WTC11 (cell line): ENCODE measurements around the gene EID2. TPM values are rescaled to one million over a fixed set of nuclear protein-coding genes. Genes with fewer than 3 reads are reported as not detected.

Experiments used
- ATAC-seq: fragments of 200-7000 bp; cut with Tn5 transposase; 2 replicates; pipeline ENCODE4 v1.10.0; 2021; ENCODE audit warnings: mild to moderate bottlenecking, moderate library complexity
- CTCF ChIA-PET: fragments of 300-600 bp; sonication (Branson Sonifier 250); formaldehyde crosslinking; loops from one replicate; lab custom pipeline; 2021; ENCODE audit warnings: antibody characterized with exemption; lab: Charles Lee
- POLR2A ChIA-PET: fragments of 350-600 bp; sonication (Branson Sonifier 250); formaldehyde crosslinking; loops from one replicate; lab custom pipeline; 2021; ENCODE audit warnings: antibody characterized with exemption; lab: Charles Lee
- DNase-seq: peaks from one replicate; pipeline ENCODE4 v3.0.0; 2021; ENCODE audit warnings: low spot score
- H3K27ac Mint-ChIP-seq: 2 replicates; pipeline ENCODE4 v1.8.0; 2021; ENCODE audit warnings: mixed read lengths
- H3K27me3 Mint-ChIP-seq: 2 replicates; pipeline ENCODE4 v1.8.0; 2021; ENCODE audit warnings: low read depth, mild to moderate bottlenecking, moderate library complexity, mixed read lengths
- H3K36me3 Mint-ChIP-seq: 2 replicates; pipeline ENCODE4 v1.8.0; 2021; ENCODE audit warnings: mixed read lengths
- H3K4me1 Mint-ChIP-seq: 2 replicates; pipeline ENCODE4 v1.8.0; 2022; ENCODE audit warnings: mixed read lengths
- H3K4me3 Mint-ChIP-seq: 2 replicates; pipeline ENCODE4 v1.8.0; 2021; ENCODE audit warnings: mild to moderate bottlenecking, moderate library complexity, mixed read lengths
- H3K9me3 Mint-ChIP-seq: 2 replicates; pipeline ENCODE4 v1.8.0; 2021; ENCODE audit warnings: mixed read lengths
- ATF1 ChIP-seq: sonication (generic); formaldehyde crosslinking; IDR thresholded peaks from 2 replicates; pipeline ENCODE4 v1.8.1; 2023; ENCODE audit warnings: mild to moderate bottlenecking, moderate library complexity, missing genetic modification reagents
- ATF2 ChIP-seq: sonication (generic); formaldehyde crosslinking; IDR thresholded peaks from 2 replicates; pipeline ENCODE4 v1.8.1; 2022; ENCODE audit warnings: low read depth, missing genetic modification reagents, borderline replicate concordance
- CBFB ChIP-seq: sonication (generic); formaldehyde crosslinking; IDR thresholded peaks from 2 replicates; pipeline ENCODE4 v1.8.1; 2022; ENCODE audit warnings: mild to moderate bottlenecking, low read depth, missing genetic modification reagents
- HMGXB4 ChIP-seq: sonication (generic); formaldehyde crosslinking; IDR thresholded peaks from 2 replicates; pipeline ENCODE4 v1.8.1; 2023; ENCODE audit warnings: mild to moderate bottlenecking, moderate library complexity, missing genetic modification reagents
- JAZF1 ChIP-seq: fragments of 250-450 bp; sonication (Bioruptor Pico); IDR thresholded peaks from 2 replicates; pipeline ENCODE4 v1.9.0; 2021; ENCODE audit warnings: moderate library complexity, mild to moderate bottlenecking, inconsistent platforms
- KAT7 ChIP-seq: sonication (generic); formaldehyde crosslinking; IDR thresholded peaks from 2 replicates; pipeline ENCODE4 v1.8.1; 2023; ENCODE audit warnings: missing genetic modification reagents, mild to moderate bottlenecking, borderline replicate concordance
- NFE2L1 ChIP-seq: sonication (generic); formaldehyde crosslinking; IDR thresholded peaks from 2 replicates; pipeline ENCODE4 v1.8.1; 2023; ENCODE audit warnings: missing genetic modification reagents
- SOX15 ChIP-seq: fragments of 250-450 bp; sonication (Bioruptor Pico); IDR thresholded peaks from 2 replicates; pipeline ENCODE4 v1.9.0; 2021; ENCODE audit warnings: mild to moderate bottlenecking
- ZNF121 ChIP-seq: sonication (generic); formaldehyde crosslinking; IDR thresholded peaks from 2 replicates; pipeline ENCODE4 v1.8.0; 2023; ENCODE audit warnings: missing genetic modification reagents
- ZNF512 ChIP-seq: sonication (generic); formaldehyde crosslinking; IDR thresholded peaks from 2 replicates; pipeline ENCODE4 v1.8.1; 2022; ENCODE audit warnings: missing genetic modification reagents, borderline replicate concordance
- ZNF671 ChIP-seq: fragments of 250-450 bp; sonication (Bioruptor Pico); IDR thresholded peaks from 2 replicates; pipeline ENCODE4 v1.8.0; 2021; ENCODE audit warnings: mild to moderate bottlenecking
- total RNA-seq: library from RNA; stranded (reverse); gene quantifications from 3 replicates; pipeline ENCODE4 v1.2.3, GENCODE V29; 2021
- TF ChIP-seq, protein P1 (sequence below): sonication (generic); formaldehyde crosslinking; IDR thresholded peaks from 2 replicates; pipeline ENCODE4 v1.8.1; 2023; ENCODE audit warnings: mild to moderate bottlenecking, missing genetic modification reagents
- TF ChIP-seq, protein P2 (sequence below): fragments of 250-450 bp; sonication (Bioruptor Pico); IDR thresholded peaks from 2 replicates; pipeline ENCODE4 v1.9.0; 2021; ENCODE audit warnings: mild to moderate bottlenecking, borderline replicate concordance
- TF ChIP-seq, protein P3 (sequence below): sonication (generic); formaldehyde crosslinking; IDR thresholded peaks from 2 replicates; pipeline ENCODE4 v1.8.0; 2022; ENCODE audit warnings: missing genetic modification reagents

The EID2 gene
- total RNA-seq, 1 experiment from 2014 or later, result 21.5 TPM

- TF ChIP-seq ATF2 (CRISPR knock-in tag), result no peak
- TF ChIP-seq, protein P1, sequence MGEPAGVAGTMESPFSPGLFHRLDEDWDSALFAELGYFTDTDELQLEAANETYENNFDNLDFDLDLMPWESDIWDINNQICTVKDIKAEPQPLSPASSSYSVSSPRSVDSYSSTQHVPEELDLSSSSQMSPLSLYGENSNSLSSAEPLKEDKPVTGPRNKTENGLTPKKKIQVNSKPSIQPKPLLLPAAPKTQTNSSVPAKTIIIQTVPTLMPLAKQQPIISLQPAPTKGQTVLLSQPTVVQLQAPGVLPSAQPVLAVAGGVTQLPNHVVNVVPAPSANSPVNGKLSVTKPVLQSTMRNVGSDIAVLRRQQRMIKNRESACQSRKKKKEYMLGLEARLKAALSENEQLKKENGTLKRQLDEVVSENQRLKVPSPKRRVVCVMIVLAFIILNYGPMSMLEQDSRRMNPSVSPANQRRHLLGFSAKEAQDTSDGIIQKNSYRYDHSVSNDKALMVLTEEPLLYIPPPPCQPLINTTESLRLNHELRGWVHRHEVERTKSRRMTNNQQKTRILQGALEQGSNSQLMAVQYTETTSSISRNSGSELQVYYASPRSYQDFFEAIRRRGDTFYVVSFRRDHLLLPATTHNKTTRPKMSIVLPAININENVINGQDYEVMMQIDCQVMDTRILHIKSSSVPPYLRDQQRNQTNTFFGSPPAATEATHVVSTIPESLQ (CRISPR knock-in tag), result no peak
- TF ChIP-seq, all 79 proteins: peak for 3
Observed at GRCh38 chr19:39497701-39497995, 42.3 kb downstream of the EID2 start (continued).

DNA sequence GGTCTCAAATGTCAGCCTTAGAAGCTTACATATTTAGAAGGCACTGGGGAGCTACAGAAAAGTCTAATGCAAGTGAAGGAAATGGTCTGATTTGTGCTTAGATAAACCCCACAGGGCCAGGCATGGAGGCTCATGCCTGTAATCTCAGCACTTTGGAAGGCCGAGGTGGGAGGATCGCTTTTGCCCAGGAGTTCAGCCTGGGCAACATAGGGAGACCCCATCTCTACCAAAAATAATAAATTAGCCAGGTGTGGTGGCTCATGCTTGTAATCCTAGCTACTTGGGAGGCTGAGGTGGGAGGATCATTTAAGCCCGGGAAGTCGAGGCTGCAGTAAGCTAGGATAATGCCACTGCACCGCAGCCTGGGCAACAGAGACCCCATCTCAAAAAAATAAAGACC is 43.9 kb downstream of the EID2 start:
- POLR2A ChIA-PET, result no interaction called here
- TF ChIP-seq KAT7, result no peak
- peak; percentile 61; the same call in 1 of the 2 replicates for TF ChIP-seq ZNF121 (CRISPR knock-in tag)
- TF ChIP-seq ZNF671 (CRISPR knock-in tag), result no peak
- TF ChIP-seq, all 79 proteins: peak for 1
- CTCF ChIA-PET, result interaction anchor here (3.9 kb wide), 1 partner anchor 21 kb away, joined by 56 read pairs; no protein-coding TSS in a partner anchor
- H3K9me3 Mint-ChIP-seq, result no peaks in the 10 kb centered on the region
- H3K36me3 Mint-ChIP-seq, result peaks cover 4% of the 10 kb centered on the region; the same call in 1 of the 2 replicates
- peaks cover 38% of the 10 kb centered on the region for H3K4me1 Mint-ChIP-seq
- ATAC-seq, result no peak
- peaks cover 31% of the 10 kb centered on the region for H3K27me3 Mint-ChIP-seq
- H3K27ac Mint-ChIP-seq, result no peak overlapping the region
- DNase-seq, result no peak
- H3K4me3 Mint-ChIP-seq, result no peak overlapping the region

DNA sequence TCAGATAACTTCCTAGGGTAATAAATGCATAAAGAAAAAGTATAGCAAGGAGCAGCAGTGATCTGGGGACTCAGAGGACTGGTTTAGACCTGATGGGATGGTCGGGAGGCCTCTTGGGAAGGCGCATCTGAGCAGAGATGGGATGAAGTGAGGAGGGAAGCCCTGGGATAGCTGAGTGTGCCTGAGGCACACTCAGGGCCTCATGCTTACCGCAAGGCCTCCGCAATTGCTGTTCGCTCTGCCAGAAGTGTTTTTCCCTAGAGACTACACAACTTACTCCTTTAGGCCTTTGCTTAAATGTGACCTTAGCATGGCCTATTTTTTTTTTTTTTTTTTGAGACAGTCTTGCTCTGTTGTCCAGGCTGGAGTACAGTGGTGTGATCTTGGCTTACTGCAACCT is 45.3 kb downstream of the EID2 start:
- Mint-ChIP-seq H3K27me3 (peaks cover 17% of the 10 kb centered on the region), H3K36me3 (peaks cover 5% of the 10 kb centered on the region), H3K9me3 (no peaks in the 10 kb centered on the region), H3K4me1 (peaks cover 36% of the 10 kb centered on the region), H3K27ac (peak overlapping the region; percentile 89), H3K4me3 (no peak overlapping the region)
- DNase-seq (no peak), ATAC-seq (no peak)
- CTCF ChIA-PET, result interaction anchor here (1.2 kb wide), 1 partner anchor 20 kb away, joined by 4 read pairs; no protein-coding TSS in a partner anchor
- POLR2A ChIA-PET, result no interaction called here
- TF ChIP-seq SOX15, result no peak
- no peak for TF ChIP-seq JAZF1 (CRISPR knock-in tag)
- TF ChIP-seq CBFB (CRISPR knock-in tag), result no peak
- no peak for TF ChIP-seq HMGXB4 (CRISPR knock-in tag)
- TF ChIP-seq, protein P2, sequence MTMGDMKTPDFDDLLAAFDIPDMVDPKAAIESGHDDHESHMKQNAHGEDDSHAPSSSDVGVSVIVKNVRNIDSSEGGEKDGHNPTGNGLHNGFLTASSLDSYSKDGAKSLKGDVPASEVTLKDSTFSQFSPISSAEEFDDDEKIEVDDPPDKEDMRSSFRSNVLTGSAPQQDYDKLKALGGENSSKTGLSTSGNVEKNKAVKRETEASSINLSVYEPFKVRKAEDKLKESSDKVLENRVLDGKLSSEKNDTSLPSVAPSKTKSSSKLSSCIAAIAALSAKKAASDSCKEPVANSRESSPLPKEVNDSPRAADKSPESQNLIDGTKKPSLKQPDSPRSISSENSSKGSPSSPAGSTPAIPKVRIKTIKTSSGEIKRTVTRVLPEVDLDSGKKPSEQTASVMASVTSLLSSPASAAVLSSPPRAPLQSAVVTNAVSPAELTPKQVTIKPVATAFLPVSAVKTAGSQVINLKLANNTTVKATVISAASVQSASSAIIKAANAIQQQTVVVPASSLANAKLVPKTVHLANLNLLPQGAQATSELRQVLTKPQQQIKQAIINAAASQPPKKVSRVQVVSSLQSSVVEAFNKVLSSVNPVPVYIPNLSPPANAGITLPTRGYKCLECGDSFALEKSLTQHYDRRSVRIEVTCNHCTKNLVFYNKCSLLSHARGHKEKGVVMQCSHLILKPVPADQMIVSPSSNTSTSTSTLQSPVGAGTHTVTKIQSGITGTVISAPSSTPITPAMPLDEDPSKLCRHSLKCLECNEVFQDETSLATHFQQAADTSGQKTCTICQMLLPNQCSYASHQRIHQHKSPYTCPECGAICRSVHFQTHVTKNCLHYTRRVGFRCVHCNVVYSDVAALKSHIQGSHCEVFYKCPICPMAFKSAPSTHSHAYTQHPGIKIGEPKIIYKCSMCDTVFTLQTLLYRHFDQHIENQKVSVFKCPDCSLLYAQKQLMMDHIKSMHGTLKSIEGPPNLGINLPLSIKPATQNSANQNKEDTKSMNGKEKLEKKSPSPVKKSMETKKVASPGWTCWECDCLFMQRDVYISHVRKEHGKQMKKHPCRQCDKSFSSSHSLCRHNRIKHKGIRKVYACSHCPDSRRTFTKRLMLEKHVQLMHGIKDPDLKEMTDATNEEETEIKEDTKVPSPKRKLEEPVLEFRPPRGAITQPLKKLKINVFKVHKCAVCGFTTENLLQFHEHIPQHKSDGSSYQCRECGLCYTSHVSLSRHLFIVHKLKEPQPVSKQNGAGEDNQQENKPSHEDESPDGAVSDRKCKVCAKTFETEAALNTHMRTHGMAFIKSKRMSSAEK (CRISPR knock-in tag), result no peak
- TF ChIP-seq NFE2L1 (CRISPR knock-in tag), result no peak
- no peak for TF ChIP-seq ZNF121 (CRISPR knock-in tag)
- TF ChIP-seq, protein P3, sequence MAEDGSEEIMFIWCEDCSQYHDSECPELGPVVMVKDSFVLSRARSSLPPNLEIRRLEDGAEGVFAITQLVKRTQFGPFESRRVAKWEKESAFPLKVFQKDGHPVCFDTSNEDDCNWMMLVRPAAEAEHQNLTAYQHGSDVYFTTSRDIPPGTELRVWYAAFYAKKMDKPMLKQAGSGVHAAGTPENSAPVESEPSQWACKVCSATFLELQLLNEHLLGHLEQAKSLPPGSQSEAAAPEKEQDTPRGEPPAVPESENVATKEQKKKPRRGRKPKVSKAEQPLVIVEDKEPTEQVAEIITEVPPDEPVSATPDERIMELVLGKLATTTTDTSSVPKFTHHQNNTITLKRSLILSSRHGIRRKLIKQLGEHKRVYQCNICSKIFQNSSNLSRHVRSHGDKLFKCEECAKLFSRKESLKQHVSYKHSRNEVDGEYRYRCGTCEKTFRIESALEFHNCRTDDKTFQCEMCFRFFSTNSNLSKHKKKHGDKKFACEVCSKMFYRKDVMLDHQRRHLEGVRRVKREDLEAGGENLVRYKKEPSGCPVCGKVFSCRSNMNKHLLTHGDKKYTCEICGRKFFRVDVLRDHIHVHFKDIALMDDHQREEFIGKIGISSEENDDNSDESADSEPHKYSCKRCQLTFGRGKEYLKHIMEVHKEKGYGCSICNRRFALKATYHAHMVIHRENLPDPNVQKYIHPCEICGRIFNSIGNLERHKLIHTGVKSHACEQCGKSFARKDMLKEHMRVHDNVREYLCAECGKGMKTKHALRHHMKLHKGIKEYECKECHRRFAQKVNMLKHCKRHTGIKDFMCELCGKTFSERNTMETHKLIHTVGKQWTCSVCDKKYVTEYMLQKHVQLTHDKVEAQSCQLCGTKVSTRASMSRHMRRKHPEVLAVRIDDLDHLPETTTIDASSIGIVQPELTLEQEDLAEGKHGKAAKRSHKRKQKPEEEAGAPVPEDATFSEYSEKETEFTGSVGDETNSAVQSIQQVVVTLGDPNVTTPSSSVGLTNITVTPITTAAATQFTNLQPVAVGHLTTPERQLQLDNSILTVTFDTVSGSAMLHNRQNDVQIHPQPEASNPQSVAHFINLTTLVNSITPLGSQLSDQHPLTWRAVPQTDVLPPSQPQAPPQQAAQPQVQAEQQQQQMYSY (CRISPR knock-in tag), result no peak
- no peak for TF ChIP-seq ATF1 (CRISPR knock-in tag)
- TF ChIP-seq, protein P1 (CRISPR knock-in tag), result no peak
- no peak for TF ChIP-seq ZNF512 (CRISPR knock-in tag)
